Vagina (tissue), 2 donors: ENCODE data around the gene DDX52. TPM values are rescaled to one million over a fixed set of nuclear protein-coding genes. Genes with fewer than 3 reads are reported as not detected.

ENCODE experiments used
- DNase-seq, 2 donors: peaks; one replicate each; pipeline ENCODE4 v3.0.0-alpha.2; 2017; ENCODE audit errors: extremely low spot score in 2 of 2
- H3K27ac ChIP-seq: fragments of 200-600 bp; sonication (generic); one replicate; pipeline ENCODE4 v1.5.1; 2019
- H3K27me3 ChIP-seq: fragments of 200-600 bp; sonication (generic); one replicate; pipeline ENCODE4 v1.5.1; 2019
- H3K36me3 ChIP-seq, 2 donors: fragments of 200-600 bp; sonication (generic); one replicate each; pipeline ENCODE4 v1.5.1; 2017 to 2019
- H3K4me1 ChIP-seq: fragments of 200-600 bp; sonication (generic); one replicate; pipeline ENCODE4 v1.5.1; 2019
- H3K4me3 ChIP-seq, 2 donors: fragments of 200-600 bp; sonication (generic); 1 replicate in 1 of 2; 2 replicates in 1 of 2; pipeline ENCODE4 v1.5.1; 2016 to 2019
- H3K9me3 ChIP-seq: fragments of 200-600 bp; sonication (generic); one replicate; pipeline ENCODE4 v1.5.1; 2019
- POLR2A ChIP-seq, 2 donors: fragments of 450-650 bp; IDR thresholded peaks; one replicate each; pipeline ENCODE4 v1.6.1; 2017; ENCODE audit warnings: antibody characterized with exemption in 2 of 2, mild to moderate bottlenecking in 2 of 2, moderate library complexity in 2 of 2
- POLR2AphosphoS5 ChIP-seq, 2 donors: sonication (generic); formaldehyde crosslinking; IDR thresholded peaks; one replicate each; pipeline ENCODE4 v1.9.0; 2017; ENCODE audit warnings: antibody characterized with exemption in 2 of 2, mild to moderate bottlenecking in 2 of 2, low read depth in 1 of 2; ENCODE audit not compliant: insufficient read depth in 1 of 2
- intact Hi-C: fragments of 100-400 bp; cut with DNase I; formaldehyde crosslinking; loops from one replicate; pipeline ENCODE4 v1.15.1; 2023
- total RNA-seq: library from RNA; depleted of rRNA; stranded (reverse); fragments of >200 nt; gene quantifications from one replicate; pipeline ENCODE4 v1.2.3, GENCODE V29; 2016
- TF ChIP-seq, protein P1 (sequence below), 3 experiments: fragments of 450-650 bp in 2 of 3; fragments of 200-600 bp in 1 of 3; sonication (generic) in 1 of 3; IDR thresholded peaks; one replicate each; pipeline ENCODE4 v1.5.1; 2017 to 2019; ENCODE audit warnings: antibody characterized with exemption in 3 of 3, mild to moderate bottlenecking in 2 of 3, moderate library complexity in 2 of 3

Gene DDX52
- total RNA-seq, 1 donor from 2014 or later = 20.1 TPM

DNA sequence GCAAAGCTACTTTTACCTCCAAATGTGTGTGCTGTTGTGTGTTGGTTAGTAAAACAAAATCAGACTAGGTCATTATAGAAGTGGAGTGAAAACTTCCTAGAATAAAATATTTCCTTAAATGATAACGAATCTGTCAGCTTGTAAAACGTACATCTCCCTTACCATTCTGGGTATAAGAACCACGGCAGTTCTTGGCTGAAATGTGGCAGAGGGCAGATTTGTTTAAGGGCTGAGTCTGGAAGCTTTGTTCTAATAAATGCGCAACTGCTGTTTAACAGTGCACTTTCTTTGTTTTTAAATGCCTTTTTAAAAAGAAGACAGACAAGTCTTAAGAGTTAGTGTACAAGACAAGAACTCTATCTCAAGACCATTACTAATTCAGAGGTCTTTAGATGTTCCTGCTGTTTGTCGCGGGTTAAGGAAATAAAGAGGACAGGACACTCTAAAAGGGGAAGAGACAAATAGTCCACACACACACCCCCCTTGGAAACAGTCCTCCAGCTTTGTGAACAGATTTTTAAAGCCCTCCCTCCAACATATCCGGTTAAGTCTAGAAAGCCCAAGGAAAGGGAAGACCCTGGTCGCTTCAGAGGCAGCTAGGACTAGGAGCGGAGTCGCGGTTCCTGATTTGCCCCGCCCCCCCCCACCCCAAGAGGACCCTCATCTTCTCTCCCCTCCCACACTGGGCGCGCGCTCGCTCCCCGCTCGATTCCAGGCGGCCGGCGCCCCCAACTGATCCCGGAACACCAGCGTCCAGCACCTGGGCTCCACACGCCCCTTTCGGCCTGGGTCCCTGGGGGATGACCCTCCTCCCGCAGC is 34.7 kb downstream of the DDX52 start:
- DNase-seq = peak in 1 of 2 donors; percentile 88
- Histone ChIP-seq H3K4me3 (peak overlapping the region; percentile 84 to 92), H3K27me3 (no peaks in the 10 kb centered on the region), H3K27ac (peak overlapping the region; percentile 91), H3K4me1 (peaks cover 44% of the 10 kb centered on the region), H3K9me3 (no peaks in the 10 kb centered on the region), H3K36me3 (no peaks in the 10 kb centered on the region)
- intact Hi-C loops = no loop called here
- TF ChIP-seq, protein P1, sequence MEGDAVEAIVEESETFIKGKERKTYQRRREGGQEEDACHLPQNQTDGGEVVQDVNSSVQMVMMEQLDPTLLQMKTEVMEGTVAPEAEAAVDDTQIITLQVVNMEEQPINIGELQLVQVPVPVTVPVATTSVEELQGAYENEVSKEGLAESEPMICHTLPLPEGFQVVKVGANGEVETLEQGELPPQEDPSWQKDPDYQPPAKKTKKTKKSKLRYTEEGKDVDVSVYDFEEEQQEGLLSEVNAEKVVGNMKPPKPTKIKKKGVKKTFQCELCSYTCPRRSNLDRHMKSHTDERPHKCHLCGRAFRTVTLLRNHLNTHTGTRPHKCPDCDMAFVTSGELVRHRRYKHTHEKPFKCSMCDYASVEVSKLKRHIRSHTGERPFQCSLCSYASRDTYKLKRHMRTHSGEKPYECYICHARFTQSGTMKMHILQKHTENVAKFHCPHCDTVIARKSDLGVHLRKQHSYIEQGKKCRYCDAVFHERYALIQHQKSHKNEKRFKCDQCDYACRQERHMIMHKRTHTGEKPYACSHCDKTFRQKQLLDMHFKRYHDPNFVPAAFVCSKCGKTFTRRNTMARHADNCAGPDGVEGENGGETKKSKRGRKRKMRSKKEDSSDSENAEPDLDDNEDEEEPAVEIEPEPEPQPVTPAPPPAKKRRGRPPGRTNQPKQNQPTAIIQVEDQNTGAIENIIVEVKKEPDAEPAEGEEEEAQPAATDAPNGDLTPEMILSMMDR (IDR thresholded peaks at IDR 0.05) = no peak
- TF ChIP-seq POLR2AphosphoS5 (IDR thresholded peaks at IDR 0.05; ENCODE audit: insufficient read depth in 1 of 2, low read depth in 1 of 2) (no peak), POLR2A (IDR thresholded peaks at IDR 0.05) (no peak)

GRCh38 chr17:37607637-37608331 is 35.5 kb downstream of the DDX52 start:
- Histone ChIP-seq H3K9me3 (no peaks in the 10 kb centered on the region), H3K4me1 (peaks cover 52% of the 10 kb centered on the region), H3K27me3 (no peaks in the 10 kb centered on the region), H3K4me3 (peak overlapping the region; percentile 84 to 92), H3K27ac (peak overlapping the region; percentile 91), H3K36me3 (peaks cover 0 to 3% of the 10 kb centered on the region in 2 donors)
- intact Hi-C loops = no loop called here
- no peak for DNase-seq
- TF ChIP-seq POLR2AphosphoS5 (IDR thresholded peaks at IDR 0.05; ENCODE audit: insufficient read depth in 1 of 2, low read depth in 1 of 2) = no peak
- TF ChIP-seq, protein P1 (IDR thresholded peaks at IDR 0.05) = no peak
- TF ChIP-seq POLR2A (IDR thresholded peaks at IDR 0.05) = no peak

- H3K36me3 ChIP-seq = peaks cover 0 to 3% of the 10 kb centered on the region in 2 donors
- intact Hi-C loops = no loop called here
- H3K9me3 ChIP-seq = no peaks in the 10 kb centered on the region
- peaks cover 54% of the 10 kb centered on the region for H3K4me1 ChIP-seq
- DNase-seq = no peak
- no peaks in the 10 kb centered on the region for H3K27me3 ChIP-seq
- TF ChIP-seq, protein P1 (IDR thresholded peaks at IDR 0.05) = no peak
- TF ChIP-seq POLR2A (IDR thresholded peaks at IDR 0.05) = no peak
- H3K4me3 ChIP-seq = no peak overlapping the region
- H3K27ac ChIP-seq = no peak overlapping the region
These were observed 37.3 kb downstream of the DDX52 start for GRCh38 chr17:37605813-37606505.

GRCh38 chr17:37605081-37605480 is 38.2 kb downstream of the DDX52 start:
- H3K4me1 ChIP-seq = peaks cover 53% of the 10 kb centered on the region
- H3K36me3 ChIP-seq = peaks cover 0 to 8% of the 10 kb centered on the region in 2 donors
- H3K9me3 ChIP-seq = no peaks in the 10 kb centered on the region
- no peak for DNase-seq
- TF ChIP-seq, protein P1 (IDR thresholded peaks at IDR 0.05) = no peak
- TF ChIP-seq POLR2A (IDR thresholded peaks at IDR 0.05) (no peak), POLR2AphosphoS5 (IDR thresholded peaks at IDR 0.05; ENCODE audit: insufficient read depth in 1 of 2, low read depth in 1 of 2) (no peak)
- intact Hi-C loops = no loop called here
- no peak overlapping the region for H3K4me3 ChIP-seq
- H3K27ac ChIP-seq = no peak overlapping the region
- no peaks in the 10 kb centered on the region for H3K27me3 ChIP-seq
